ENCODE measurements around the gene VTCN1.
"Not testable (repeated sequence)": the region's sequence is repeated elsewhere in the genome, so short reads cannot be mapped to it uniquely, and the experiment has no call there.

The VTCN1 gene

GRCh38 chr1:117128323-117129079 lies 82.2 kb downstream of the VTCN1 start:
- in situ Hi-C loops (cut with MboI; ENCODE audit: low sequenced_read_pairs) = no loop called here

DNA sequence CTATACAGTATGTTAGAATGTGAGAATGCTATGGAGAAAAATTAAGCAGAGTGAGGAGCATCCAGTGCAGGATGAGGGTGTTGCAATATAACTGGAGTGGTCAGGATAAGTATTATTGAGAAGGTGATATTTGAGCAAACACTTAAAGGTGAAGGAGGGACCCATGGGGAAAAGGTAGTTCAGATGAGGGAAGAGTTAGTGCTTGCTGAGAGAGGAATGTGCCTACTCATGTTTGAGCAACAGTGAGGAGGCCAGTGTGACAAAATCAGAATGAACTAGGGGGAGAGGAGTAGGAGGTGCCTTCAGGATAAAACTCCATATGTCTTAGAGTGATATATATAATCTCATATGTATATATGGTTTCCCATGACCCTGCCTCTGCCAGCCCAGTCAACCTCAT lies 82.9 kb downstream of the VTCN1 start:
- in situ Hi-C loops (cut with MboI; ENCODE audit: low sequenced_read_pairs) = no loop called here

GRCh38 chr1:117124661-117125060 lies 86.1 kb downstream of the VTCN1 start:
- in situ Hi-C loops (cut with MboI; ENCODE audit: low sequenced_read_pairs) = no loop called here

- in situ Hi-C loops (cut with MboI; ENCODE audit: low sequenced_read_pairs) = no loop called here
Measured at GRCh38 chr1:117123274-117123673, 87.5 kb downstream of the VTCN1 start.

DNA sequence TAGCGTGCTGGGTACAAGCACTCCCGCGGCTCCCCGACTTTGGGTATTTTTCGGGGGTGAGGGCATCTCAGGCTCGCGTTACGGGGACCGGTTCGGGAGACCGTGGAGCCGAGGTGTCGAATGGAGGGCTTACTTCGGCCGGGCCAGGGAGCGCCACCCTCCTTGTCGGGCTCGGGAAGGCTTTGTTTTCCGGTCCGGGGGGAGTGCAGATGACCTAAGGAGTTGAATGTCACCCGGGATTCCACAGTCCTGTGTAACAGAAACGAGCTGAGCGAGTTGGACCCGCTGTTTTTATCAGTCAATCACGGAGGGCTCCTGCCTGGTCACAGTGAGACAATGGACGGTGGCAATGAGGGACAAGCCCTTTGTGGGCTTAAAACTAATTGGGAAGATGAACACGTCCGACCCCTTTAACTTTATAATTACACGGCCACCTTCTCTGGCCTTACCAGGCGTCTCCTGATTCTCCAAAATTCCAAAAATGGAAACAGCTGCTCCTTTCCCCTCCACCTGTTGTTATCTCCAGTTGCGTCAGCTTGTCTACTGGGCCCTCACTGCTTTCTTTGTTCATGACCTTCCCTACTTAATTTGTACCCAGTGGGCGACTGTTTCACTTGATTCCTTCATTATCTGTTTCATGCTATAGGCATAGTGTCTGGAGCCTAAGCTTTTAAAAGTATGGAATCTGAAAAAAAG lies 88.2 kb downstream of the VTCN1 start:
- in situ Hi-C loops (cut with MboI; ENCODE audit: low sequenced_read_pairs) = no loop called here

DNA sequence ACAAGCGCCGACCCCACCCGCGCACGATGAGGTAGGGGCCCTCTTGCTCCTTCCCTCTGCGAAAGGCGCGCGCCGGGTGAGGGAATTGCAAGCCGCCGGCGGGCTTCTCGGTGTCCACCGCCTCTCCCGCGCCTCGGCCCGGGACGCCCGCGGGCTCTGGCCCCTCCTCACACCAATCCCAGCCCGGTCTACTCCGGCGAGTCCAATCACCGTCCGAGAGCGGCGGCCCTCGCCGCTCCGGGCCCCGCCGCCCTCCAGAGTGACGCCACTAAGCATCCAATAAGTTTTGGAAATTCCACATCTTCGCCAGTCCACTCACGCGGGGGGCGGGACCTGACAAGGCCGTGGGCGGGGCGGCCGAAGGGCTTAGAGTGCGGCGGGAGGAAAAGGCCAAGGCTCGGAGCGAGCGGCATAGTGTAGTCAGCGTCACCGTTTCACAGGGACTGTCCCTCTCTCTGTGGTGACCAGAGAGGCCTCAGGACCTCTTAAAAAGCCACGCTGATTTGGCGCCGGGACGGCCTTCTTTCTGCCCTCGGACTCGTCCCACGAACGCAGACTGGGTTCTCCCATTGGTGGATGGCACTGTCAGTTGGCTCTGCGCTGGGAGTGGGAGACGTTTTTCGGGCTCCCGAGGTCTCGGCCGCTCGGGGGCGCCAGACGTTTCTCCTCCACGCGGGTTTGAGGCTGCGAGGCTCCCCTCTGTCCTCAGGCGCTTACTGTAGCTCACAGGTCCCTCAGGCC lies 89.0 kb downstream of the VTCN1 start, which contains the start of gene TRIM45:
TRIM45 (minus strand) TSS at position 161 of the 741 bp plus-strand sequence. CDS start 548 bp downstream, outside the sequence.
- in situ Hi-C loops (cut with MboI; ENCODE audit: low sequenced_read_pairs) = no loop called here

DNA sequence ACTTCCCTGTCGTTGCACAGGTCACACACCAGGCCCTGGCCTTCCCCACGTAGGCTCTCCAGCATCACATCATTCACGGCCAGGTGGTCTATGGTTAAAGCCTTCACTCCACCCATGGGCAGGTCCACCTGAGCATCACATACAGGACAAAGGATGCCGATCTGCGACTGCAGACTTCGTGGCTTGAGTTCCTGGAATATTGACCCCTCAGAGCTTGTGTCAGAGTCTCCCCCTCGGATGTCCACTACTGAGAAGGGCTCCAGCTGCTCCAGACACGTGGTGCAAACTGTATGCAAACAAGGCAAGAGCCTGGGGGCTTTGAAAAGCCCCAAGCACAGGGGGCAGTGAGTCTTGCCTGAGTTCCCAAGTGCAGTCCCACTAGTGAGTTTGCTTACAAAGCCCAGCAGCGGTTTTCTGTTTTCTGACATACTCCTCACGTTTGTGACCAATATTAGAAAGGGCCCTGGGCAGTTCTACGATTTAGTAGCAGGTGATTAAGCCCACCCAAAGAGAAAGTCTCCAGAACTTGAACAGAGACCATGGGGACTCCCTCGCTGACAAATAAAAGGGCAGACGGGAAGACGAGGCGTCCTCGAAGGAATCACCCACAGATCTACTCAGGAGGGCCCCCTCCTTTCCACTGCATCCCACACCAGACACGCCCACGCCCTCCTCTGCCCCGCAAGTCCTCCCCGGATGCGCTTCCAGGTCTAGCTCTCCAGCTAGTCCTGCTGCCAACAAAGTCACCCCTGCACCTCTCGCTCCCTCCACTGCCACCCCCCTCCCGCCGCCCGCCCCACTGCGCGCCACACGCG lies 89.7 kb downstream of the VTCN1 start:
- in situ Hi-C loops (cut with MboI; ENCODE audit: low sequenced_read_pairs) = no loop called here

GRCh38 chr1:117119144-117119543 lies 91.6 kb downstream of the VTCN1 start:
- in situ Hi-C loops (cut with MboI; ENCODE audit: low sequenced_read_pairs) = not testable (repeated sequence)

- in situ Hi-C loops (cut with MboI; ENCODE audit: low sequenced_read_pairs) = no loop called here
Measured at GRCh38 chr1:117118137-117118536, 92.6 kb downstream of the VTCN1 start.

- in situ Hi-C loops (cut with MboI; ENCODE audit: low sequenced_read_pairs) = no loop called here
Measured at GRCh38 chr1:117117697-117118096, 93.0 kb downstream of the VTCN1 start.

DNA sequence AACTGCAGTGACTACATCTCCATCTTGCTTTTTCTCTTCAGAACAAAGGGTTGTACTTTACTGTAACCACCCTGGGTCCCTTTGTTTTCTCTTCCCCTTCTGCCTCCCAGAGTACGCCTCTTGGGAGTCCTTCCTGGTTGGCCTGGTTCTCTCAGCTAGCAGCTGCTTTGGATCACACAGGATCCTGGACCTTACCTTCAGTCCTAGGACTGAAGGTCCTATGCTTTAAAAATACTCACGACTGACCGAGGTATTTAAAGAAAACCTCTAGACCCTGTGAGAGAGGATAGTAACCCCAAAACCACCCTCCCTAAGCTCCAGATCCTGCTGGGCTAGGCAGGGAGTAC lies 94.0 kb downstream of the VTCN1 start:
- in situ Hi-C loops (cut with MboI; ENCODE audit: low sequenced_read_pairs) = no loop called here

GRCh38 chr1:117116090-117116783 lies 94.5 kb downstream of the VTCN1 start:
- in situ Hi-C loops (cut with MboI; ENCODE audit: low sequenced_read_pairs) = no loop called here

DNA sequence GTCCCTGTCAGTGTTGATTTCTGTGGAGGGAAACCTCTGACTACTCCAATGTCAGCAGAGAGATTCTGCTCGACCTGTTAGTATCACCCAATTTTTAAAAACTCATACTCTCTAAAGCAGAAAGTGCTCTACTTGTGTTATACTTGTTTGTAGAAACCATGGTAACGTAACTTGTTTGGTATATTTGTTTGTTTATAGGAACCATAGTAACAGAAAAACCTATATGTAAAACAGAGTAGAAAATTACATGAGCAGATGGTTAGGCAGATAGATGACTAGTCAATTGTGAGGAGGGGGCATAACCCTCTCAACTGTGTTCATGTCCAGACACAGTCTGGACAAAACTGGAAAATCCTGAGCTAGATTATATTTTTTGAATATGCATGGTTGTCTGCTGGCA lies 95.8 kb downstream of the VTCN1 start:
- in situ Hi-C loops (cut with MboI; ENCODE audit: low sequenced_read_pairs) = no loop called here

- in situ Hi-C loops (cut with MboI; ENCODE audit: low sequenced_read_pairs) = no loop called here
Measured at GRCh38 chr1:117113199-117113598, 97.5 kb downstream of the VTCN1 start.

- in situ Hi-C loops (cut with MboI; ENCODE audit: low sequenced_read_pairs) = no loop called here
Measured at GRCh38 chr1:117112047-117112717, 98.5 kb downstream of the VTCN1 start.

DNA sequence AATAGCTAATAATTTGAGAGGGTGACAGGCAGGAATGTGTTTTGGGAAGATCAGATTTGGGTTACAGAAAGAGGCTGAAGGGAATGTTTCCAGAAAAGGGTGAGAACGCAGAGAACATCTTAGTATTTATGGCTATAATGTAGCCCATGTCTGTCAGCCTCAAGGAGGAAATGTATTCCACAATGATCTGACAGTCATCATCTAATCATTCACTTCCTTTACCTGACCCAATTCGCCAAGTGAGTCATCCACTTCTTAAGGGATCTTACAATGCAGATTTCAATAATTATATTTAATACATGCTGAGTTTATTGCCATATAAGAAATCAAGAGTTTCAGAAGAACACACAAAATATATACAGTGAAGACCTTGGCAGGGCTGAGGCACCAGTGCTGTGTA lies 100.0 kb downstream of the VTCN1 start:
- in situ Hi-C loops (cut with MboI; ENCODE audit: low sequenced_read_pairs) = no loop called here

DNA sequence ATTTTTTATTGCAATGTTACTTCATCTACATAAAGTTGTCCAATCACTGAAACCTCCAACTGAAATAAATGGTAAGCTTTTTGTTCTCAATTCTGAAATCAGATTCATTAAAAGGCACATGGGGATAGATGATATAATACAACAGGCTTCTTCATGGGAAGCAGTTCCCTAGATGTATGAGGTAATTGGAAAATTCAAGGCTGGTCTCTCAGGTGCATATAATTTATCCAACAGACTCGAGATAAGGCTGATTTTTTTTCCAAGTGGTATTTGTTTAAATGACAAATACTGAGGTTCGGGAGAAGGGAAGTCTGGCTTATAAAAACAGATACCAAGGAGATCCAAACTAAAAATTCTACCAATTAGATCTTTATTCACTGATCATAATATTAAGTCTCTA lies 103.4 kb downstream of the VTCN1 start:
- in situ Hi-C loops (cut with MboI; ENCODE audit: low sequenced_read_pairs) = no loop called here

- in situ Hi-C loops (cut with MboI; ENCODE audit: low sequenced_read_pairs) = no loop called here
Measured at GRCh38 chr1:117106478-117106877, 104.2 kb downstream of the VTCN1 start.

DNA sequence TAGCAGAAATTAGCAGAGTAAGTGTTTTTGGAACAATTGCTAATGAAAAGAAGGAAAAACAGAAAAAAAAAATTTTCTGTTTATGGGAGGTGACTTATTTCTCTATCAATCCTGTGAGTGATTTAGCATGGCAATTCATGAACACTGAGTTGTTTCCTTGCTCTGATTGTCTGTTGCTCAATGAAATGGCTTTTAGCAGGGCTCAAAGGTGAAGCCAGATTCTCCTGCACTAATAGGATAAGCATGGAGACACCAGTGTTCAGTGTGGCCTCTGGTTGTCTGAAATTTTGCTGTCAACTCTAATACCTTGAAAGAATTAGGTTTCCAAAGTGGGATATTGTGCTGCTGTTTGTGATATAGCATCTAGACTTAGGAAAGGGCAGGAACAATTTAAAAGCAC lies 105.0 kb downstream of the VTCN1 start:
- in situ Hi-C loops (cut with MboI; ENCODE audit: low sequenced_read_pairs) = no loop called here

- in situ Hi-C loops (cut with MboI; ENCODE audit: low sequenced_read_pairs) = no loop called here
Measured at GRCh38 chr1:117104986-117105385, 105.7 kb downstream of the VTCN1 start.
